RWPE2 (cell line): Measurements from ENCODE around the gene RAB17.

ENCODE experiments used
- ATAC-seq: fragments of 200-7000 bp; cut with Tn5 transposase; 3 replicates; pipeline ENCODE4 v1.9.1; 2021; ENCODE audit warnings: low read depth
- DNase-seq: peaks from one replicate; pipeline ENCODE4 v3.0.0-alpha.2; 2020; ENCODE audit warnings: low spot score
- H3K27ac ChIP-seq: fragments of 450-650 bp; 2 replicates; pipeline ENCODE4 v1.5.1; 2017; ENCODE audit warnings: mild to moderate bottlenecking; ENCODE audit not compliant: poor library complexity, severe bottlenecking
- H3K27me3 ChIP-seq: fragments of 250-450 bp; sonication (Bioruptor Pico); 2 replicates; pipeline ENCODE4 v1.5.1; 2021; ENCODE audit warnings: mild to moderate bottlenecking, moderate library complexity; ENCODE audit not compliant: insufficient read depth, poor library complexity, severe bottlenecking
- H3K36me3 ChIP-seq: fragments of 250-450 bp; sonication (Bioruptor Pico); 2 replicates; pipeline ENCODE4 v1.5.1; 2020; ENCODE audit warnings: low read depth, mild to moderate bottlenecking, moderate library complexity
- H3K4me1 ChIP-seq: fragments of 250-450 bp; sonication (Bioruptor Pico); 2 replicates; pipeline ENCODE4 v1.5.1; 2021; ENCODE audit warnings: mild to moderate bottlenecking, moderate library complexity; ENCODE audit not compliant: insufficient read depth, poor library complexity, severe bottlenecking
- H3K4me3 ChIP-seq: fragments of 250-450 bp; sonication (Bioruptor Pico); 2 replicates; pipeline ENCODE4 v1.5.1; 2021; ENCODE audit warnings: mild to moderate bottlenecking, moderate library complexity; ENCODE audit not compliant: severe bottlenecking
- H3K9me3 ChIP-seq: fragments of 250-450 bp; sonication (Bioruptor Pico); 2 replicates; pipeline ENCODE4 v1.5.1; 2021; ENCODE audit warnings: mild to moderate bottlenecking, moderate library complexity; ENCODE audit not compliant: severe bottlenecking
- CTCF ChIP-seq: fragments of 450-650 bp; IDR thresholded peaks from one replicate; pipeline ENCODE4 v1.5.1; 2017; ENCODE audit warnings: mild to moderate bottlenecking, moderate library complexity; ENCODE audit not compliant: poor library complexity, severe bottlenecking

Gene RAB17

GRCh38 chr2:237637429-237638135 lies 47.0 kb upstream of the RAB17 start:
- Histone ChIP-seq H3K4me1 (no peaks in the 10 kb centered on the region), H3K9me3 (no peaks in the 10 kb centered on the region), H3K4me3 (no peak overlapping the region), H3K27ac (no peak overlapping the region), H3K36me3 (no peaks in the 10 kb centered on the region), H3K27me3 (no peaks in the 10 kb centered on the region)
- DNase-seq, result no peak
- no peak for TF ChIP-seq CTCF
- no peak for ATAC-seq

GRCh38 chr2:237636578-237636977 lies 46.0 kb upstream of the RAB17 start:
- DNase-seq, result no peak
- ATAC-seq, result no peak
- H3K27ac ChIP-seq, result no peak overlapping the region
- H3K4me3 ChIP-seq, result no peak overlapping the region
- no peak for TF ChIP-seq CTCF
- no peaks in the 10 kb centered on the region for H3K36me3 ChIP-seq
- H3K9me3 ChIP-seq, result no peaks in the 10 kb centered on the region
- H3K4me1 ChIP-seq, result no peaks in the 10 kb centered on the region
- H3K27me3 ChIP-seq, result no peaks in the 10 kb centered on the region

- Histone ChIP-seq H3K27ac (no peak overlapping the region), H3K36me3 (no peaks in the 10 kb centered on the region), H3K27me3 (no peaks in the 10 kb centered on the region), H3K4me3 (no peak overlapping the region), H3K9me3 (no peaks in the 10 kb centered on the region), H3K4me1 (no peaks in the 10 kb centered on the region)
- DNase-seq (no peak), ATAC-seq (no peak)
- TF ChIP-seq CTCF, result no peak
Observed at GRCh38 chr2:237633061-237633561, 42.6 kb upstream of the RAB17 start.

- no peak overlapping the region for H3K27ac ChIP-seq
- no peaks in the 10 kb centered on the region for H3K36me3 ChIP-seq
- DNase-seq (no peak), ATAC-seq (no peak)
- H3K9me3 ChIP-seq, result no peaks in the 10 kb centered on the region
- no peaks in the 10 kb centered on the region for H3K27me3 ChIP-seq
- H3K4me3 ChIP-seq, result no peak overlapping the region
- no peaks in the 10 kb centered on the region for H3K4me1 ChIP-seq
- no peak for TF ChIP-seq CTCF
Observed at GRCh38 chr2:237631801-237632585, 41.5 kb upstream of the RAB17 start.
